SW 1271 (cell line): ENCODE results near the gene SLC25A52.
"Not testable (repeated sequence)": the region's sequence is repeated elsewhere in the genome, so short reads cannot be mapped to it uniquely, and the experiment has no call there.

ENCODE experiments used
- DNase-seq, 2 experiments: peaks; one replicate each; lab custom pipeline; 2025; lab: John Stamatoyannopoulos, UW

SLC25A52 gene

GRCh38 chr18:31740180-31740579, 20.5 kb downstream of the SLC25A52 start:
- no peak for DNase-seq

DNA sequence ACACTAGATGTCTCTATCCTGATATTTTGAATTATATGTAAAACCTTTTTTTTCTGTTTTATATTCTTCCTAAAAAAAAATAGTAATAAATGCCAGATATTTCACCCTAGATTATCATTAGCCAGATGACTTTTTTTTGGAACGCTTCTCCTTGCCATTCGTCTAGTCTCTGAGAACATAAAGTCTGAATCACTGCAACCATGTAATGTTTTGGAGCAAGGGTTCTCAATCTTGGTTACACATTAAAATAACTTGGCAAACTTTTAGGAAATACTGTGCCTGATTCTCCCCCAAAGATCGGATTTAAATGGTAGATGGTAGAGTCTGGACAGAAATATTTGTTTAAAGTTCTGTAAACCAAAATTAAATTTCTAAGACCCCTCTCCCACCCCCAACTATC, 21.0 kb downstream of the SLC25A52 start:
- no peak for DNase-seq

DNA sequence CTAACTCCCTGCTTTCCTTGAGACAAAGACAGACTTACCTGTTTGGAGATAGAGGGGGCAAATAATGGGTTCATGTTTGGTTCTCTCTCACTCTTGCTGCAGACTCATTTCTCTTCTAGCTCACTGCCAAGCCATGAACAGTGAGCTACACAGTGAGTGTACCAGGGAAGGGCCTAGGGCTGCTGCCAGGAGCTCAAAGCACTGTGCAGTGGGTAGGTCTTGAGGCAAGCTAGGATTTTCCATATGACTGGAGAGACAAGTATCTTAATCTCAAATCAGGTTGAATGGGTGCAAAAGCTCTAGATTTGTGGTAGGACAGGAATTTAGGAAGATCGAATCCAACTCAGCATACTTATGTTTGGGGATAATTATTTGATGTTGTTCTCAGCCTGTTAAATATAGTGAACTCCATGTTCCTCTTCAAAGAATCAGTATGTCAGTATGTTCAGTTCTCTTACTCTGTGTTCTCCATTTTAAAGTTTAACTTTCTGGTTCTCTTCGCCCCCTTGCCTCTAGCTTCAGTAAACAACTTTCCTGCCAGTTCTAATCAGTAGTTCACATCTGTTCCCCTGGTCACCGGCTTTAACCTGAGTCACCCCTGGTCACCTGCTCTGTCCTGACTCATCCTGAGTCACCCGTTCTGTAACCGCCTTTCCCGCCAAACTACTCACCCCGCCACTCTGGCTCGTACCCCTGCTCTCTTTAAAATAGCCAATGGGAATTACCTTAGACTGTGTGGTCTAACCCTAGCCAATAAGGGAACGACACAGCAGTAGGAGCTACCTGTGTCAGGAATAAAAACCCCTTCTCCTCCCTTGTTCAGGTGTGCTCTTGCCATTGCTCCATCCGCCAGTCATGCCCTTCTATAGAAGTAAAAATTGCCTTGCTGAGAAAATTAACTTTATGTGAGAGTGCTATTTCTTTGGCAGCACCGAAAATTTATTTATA, 21.9 kb downstream of the SLC25A52 start:
- DNase-seq, result no peak

DNA sequence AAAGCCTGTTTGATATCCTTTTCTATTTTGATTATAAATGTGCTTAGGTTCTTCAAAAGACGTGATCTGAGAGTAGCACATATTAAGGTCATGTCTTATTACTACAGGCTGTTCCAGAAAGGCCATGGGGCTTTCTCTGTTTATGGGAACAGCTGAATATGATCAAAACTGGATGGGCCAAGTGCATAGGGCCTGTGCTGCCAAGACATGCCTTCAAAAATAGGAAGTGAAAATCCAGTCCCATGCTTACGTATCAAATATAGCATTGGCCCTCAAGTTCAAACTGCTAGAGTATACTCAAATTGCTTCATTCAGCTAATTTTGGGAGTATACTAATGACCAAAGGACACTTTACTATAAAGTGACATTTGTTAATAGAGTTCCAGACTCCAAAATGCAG, 24.1 kb downstream of the SLC25A52 start:
- DNase-seq, result no peak

- no peak for DNase-seq
Measured at GRCh38 chr18:31731628-31732027, 29.1 kb downstream of the SLC25A52 start.

- DNase-seq, result not testable (repeated sequence)
Measured at GRCh38 chr18:31729196-31729595, 31.5 kb downstream of the SLC25A52 start.

DNA sequence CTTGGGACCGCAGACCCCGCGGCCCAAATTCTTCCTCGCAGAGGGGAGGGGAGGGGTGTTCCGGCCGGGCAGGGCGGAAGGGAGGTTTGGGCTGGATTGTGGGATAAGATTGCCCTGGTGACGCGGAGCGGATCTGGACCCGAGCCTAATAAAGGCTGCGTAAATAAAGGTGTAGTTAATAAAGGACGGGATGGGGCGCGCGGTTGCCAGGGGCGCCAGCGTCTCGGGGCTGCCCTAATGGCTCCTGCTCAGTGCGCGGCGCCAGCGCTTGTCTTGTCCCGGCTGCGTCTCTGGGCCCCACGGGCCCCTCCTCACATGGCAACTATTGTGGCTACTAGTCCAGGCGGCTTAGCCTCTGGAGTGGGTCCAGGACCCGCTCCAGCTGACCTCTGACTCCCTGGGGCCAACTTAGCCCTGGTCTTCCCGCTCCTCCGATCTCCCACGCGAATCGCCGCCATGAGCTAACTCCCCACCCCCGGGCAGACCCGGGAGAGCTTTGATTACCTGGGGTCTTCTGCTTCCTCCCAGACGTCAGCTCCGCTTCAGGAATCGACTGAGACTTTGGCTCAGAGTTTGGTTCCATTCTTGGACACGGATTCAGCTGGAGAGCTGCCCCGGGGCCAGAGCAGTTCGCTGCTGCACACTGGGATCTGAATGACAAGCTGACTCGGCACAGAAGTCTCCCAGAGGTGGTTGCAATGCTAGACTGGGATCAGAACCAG, 36.5 kb downstream of the SLC25A52 start:
- no peak for DNase-seq

GRCh38 chr18:31723639-31723989, 37.1 kb downstream of the SLC25A52 start:
- DNase-seq, result no peak

GRCh38 chr18:31722369-31722957, 38.2 kb downstream of the SLC25A52 start:
- peak; percentile 32 to 50 for DNase-seq

DNA sequence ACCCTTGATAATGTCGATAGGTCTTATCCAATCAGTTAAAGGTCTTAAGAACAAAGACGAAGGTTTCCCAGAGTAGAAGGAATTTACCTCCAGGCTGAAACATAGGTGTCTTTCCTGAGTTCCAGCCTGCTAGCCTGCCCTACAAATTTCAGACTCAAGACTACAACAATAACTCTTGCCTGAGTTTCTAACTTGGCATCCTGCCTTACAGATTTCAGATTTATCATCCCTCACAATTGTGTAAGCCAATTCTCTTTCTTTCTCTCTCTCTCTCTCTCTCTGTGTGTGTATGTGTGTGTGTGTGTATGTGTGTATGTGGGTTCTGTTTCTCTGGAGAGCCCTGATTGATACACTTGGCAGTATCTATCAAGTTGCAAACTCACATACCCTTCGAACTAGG, 39.1 kb downstream of the SLC25A52 start:
- DNase-seq, result no peak

DNA sequence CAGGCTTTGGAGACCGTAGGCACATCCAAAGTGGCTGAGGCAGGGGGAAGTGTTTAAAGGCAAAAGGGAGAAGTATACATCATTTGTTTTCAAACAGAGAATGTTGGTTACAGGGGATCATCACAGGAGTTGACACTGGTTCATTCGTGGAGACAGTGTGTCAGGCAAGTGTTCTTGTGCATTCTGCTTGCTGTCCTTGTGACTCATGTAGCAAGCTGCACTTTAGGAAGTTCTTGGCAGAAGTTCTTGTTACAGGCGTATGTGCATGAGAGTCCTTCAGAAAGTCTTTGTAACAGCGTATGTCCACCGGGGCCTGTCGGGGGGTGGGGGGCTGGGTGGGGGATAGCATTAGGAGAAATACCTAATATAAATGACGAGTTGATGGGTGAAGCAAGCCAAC, 39.8 kb downstream of the SLC25A52 start:
- DNase-seq, result no peak

GRCh38 chr18:31719363-31720006, 41.2 kb downstream of the SLC25A52 start:
- no peak for DNase-seq

DNA sequence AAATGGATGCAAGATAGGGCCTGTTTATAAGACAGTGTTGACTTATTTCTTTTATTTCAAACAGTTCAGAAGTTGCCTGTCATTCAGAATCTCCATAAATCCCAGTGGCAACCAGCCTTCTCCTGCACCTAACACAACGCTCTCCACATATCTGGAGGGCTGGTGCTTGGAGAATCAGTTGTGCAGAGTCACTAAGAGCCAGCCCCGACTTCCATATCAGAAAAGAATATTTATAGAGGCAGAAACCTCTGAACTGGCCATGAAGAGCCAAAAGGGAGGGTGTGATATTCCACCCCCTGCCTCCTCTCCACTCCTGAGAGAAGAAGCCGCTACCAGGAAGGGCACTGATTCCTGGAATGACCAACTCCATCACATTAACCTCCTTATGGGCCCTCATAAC, 42.3 kb downstream of the SLC25A52 start:
- no peak for DNase-seq

DNA sequence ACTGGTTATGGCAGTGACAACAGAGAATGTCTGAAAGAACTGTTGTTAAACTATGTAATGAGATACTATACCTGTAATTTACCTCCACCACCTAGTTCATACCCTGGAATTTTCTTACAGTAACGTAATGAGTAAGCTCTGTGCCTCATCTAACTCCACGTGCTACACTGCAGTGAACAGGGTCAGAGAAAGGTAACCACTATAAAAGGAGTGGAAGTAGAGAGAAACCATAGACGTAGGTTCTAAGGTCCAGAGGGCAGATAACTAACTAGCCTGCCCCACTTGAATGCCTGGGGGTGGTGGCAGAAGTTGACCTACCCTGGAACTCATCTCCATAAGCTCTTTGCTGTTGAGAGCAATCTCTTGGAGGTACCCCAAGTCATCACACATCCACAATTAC, 44.3 kb downstream of the SLC25A52 start:
- no peak for DNase-seq

GRCh38 chr18:31711365-31712172, 49.1 kb downstream of the SLC25A52 start:
- DNase-seq, result no peak

DNA sequence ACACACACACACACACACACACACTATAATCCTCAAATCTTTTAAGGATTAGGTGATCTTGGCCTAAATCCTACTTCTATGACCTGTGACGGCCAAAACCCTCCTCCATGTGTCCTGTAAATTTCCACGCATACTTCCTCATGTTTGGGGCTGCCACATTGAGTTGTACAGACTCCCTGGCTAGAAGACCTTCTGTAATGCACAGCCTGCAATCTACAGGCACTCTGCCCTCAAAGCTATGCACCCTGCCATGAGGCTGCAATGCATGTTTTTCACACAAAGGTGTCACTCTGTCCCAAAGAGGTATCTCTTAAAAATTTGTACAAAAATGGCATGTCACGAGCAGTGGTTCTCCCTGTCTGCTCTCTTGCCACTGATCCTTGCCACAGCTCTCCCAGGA, 49.9 kb downstream of the SLC25A52 start:
- peak in 1 of 2 experiments; percentile 4 for DNase-seq
